Right lobe of liver (tissue), 6 donors: Measurements from ENCODE around the gene LOXL3. TPM values are rescaled to one million over a fixed set of nuclear protein-coding genes. Genes with fewer than 3 reads are reported as not detected.

Source experiments
- ATAC-seq, 4 donors: fragments of 200-7000 bp; cut with Tn5 transposase; one replicate each; pipeline ENCODE4 v1.9.1; 2020; ENCODE audit warnings: mild to moderate bottlenecking in 4 of 4, moderate library complexity in 4 of 4
- DNase-seq, 3 donors: peaks; one replicate each; pipeline ENCODE4 v3.0.0-alpha.2; 2020
- H3K27ac ChIP-seq, 3 donors: fragments of 200-600 bp; one replicate each; pipeline ENCODE4 v1.8.0; 2022
- H3K27me3 ChIP-seq, 2 donors: fragments of 200-600 bp; one replicate each; pipeline ENCODE4 v1.8.0; 2022
- H3K36me3 ChIP-seq, 4 donors: fragments of 200-600 bp; sonication (generic) in 1 of 4; one replicate each; pipeline versions ENCODE4 v1.5.1 to v1.8.0; 2017 to 2022; ENCODE audit warnings: control low read depth in 1 of 4
- H3K4me1 ChIP-seq, 4 donors: fragments of 200-600 bp; sonication (generic) in 1 of 4; one replicate each; pipeline versions ENCODE4 v1.5.1 to v1.8.0; 2017 to 2022; ENCODE audit warnings: control low read depth in 1 of 4
- H3K4me3 ChIP-seq, 3 donors: fragments of 200-600 bp; one replicate each; pipeline ENCODE4 v1.8.0; 2022
- H3K9me3 ChIP-seq, 4 donors: fragments of 200-600 bp; sonication (generic) in 1 of 4; one replicate each; pipeline versions ENCODE4 v1.5.1 to v1.8.0; 2017 to 2022; ENCODE audit warnings: control low read depth in 1 of 4
- CTCF ChIP-seq, 4 donors: fragments of 200-600 bp in 3 of 4; fragments of 450-650 bp in 1 of 4; IDR thresholded peaks; one replicate each; pipeline versions ENCODE4 v1.5.1 to v1.8.0; 2016 to 2022; ENCODE audit warnings: antibody characterized with exemption in 4 of 4, mild to moderate bottlenecking in 2 of 4
- POLR2A ChIP-seq: fragments of 450-650 bp; IDR thresholded peaks from one replicate; pipeline ENCODE4 v1.6.1; 2017; ENCODE audit warnings: antibody characterized with exemption, mild to moderate bottlenecking
- WGBS: methylation state at CpG from one replicate; pipeline ENCODE4 v1.1.6; 2018; ENCODE audit warnings: low coverage, low lambda C conversion rate; ENCODE audit not compliant: insufficient coverage; ENCODE audit errors: missing lambda C conversion rate; 5-methylcytosine and 5-hydroxymethylcytosine counted together
- intact Hi-C, 2 donors: fragments of 100-400 bp; cut with DNase I; formaldehyde crosslinking; loops; one replicate each; pipeline versions ENCODE4 v1.11.2 to v1.14.1; 2022
- total RNA-seq, 6 experiments: library from RNA; depleted of rRNA in 2 of 6; stranded (reverse); fragments of >200 nt in 2 of 6; fragmentation: NEBNext Ultra II Directional in 3 of 6; extraction: Animal tissue kit (Norgen Biotek cat#: 25700) in 3 of 6; gene quantifications; one replicate each; pipeline versions ENCODE4 v1.1.0 to v1.2.4, GENCODE V29; 2016 to 2023
- donor health status: DM: no; HTN: yes; CAD: no.
- donor health status: DM: no; HTN: no; CAD: no.
- donor health status: DM: no; HTN: no; CAD: no.
- donor health status: DM: no; HTN: yes; CAD: no.
- donor health status: DM: no; HTN: yes; CAD: no.

The LOXL3 gene
- total RNA-seq, 6 experiments from 2014 or later = 0.92 to 3.3 (median 1.8) TPM

- ATAC-seq = peak in 1 of 4 donors; percentile 25
- TF ChIP-seq CTCF (IDR thresholded peaks at IDR 0.05) = peak in 3 of 4 donors; percentile 13 to 28 (median 22)
- no peak for TF ChIP-seq POLR2A
- 58% methylated on average over 3 of the region's 3 CpGs for WGBS
- intact Hi-C loops = no loop called here
- Histone ChIP-seq H3K27ac (no peak overlapping the region), H3K27me3 (no peaks in the 10 kb centered on the region), H3K4me3 (no peak overlapping the region), H3K36me3 (no peaks in the 10 kb centered on the region), H3K9me3 (no peaks in the 10 kb centered on the region), H3K4me1 (peaks cover 0 to 9% (median 3%) of the 10 kb centered on the region in 4 donors)
- no peak for DNase-seq
Measured at GRCh38 chr2:74544634-74545033, 9.1 kb downstream of the LOXL3 start.

GRCh38 chr2:74542978-74543377 is 10.8 kb downstream of the LOXL3 start:
- Histone ChIP-seq H3K9me3 (no peaks in the 10 kb centered on the region), H3K27me3 (no peaks in the 10 kb centered on the region), H3K27ac (no peak overlapping the region), H3K4me1 (no peaks in the 10 kb centered on the region), H3K4me3 (no peak overlapping the region), H3K36me3 (no peaks in the 10 kb centered on the region)
- DNase-seq (no peak), ATAC-seq (no peak)
- TF ChIP-seq POLR2A = no peak
- TF ChIP-seq CTCF (IDR thresholded peaks at IDR 0.05) = no peak
- intact Hi-C loops = no loop called here
- 89% methylated on average over 1 of the region's 1 CpG for WGBS

- Histone ChIP-seq H3K4me3 (no peak overlapping the region), H3K36me3 (no peaks in the 10 kb centered on the region), H3K27me3 (no peaks in the 10 kb centered on the region), H3K9me3 (no peaks in the 10 kb centered on the region), H3K27ac (no peak overlapping the region), H3K4me1 (no peaks in the 10 kb centered on the region)
- DNase-seq (no peak), ATAC-seq (no peak)
- no peak for TF ChIP-seq POLR2A
- no peak for TF ChIP-seq CTCF (IDR thresholded peaks at IDR 0.05)
- intact Hi-C loops = no loop called here
- WGBS = 30% methylated on average over 2 of the region's 5 CpGs
Measured at GRCh38 chr2:74540291-74540690, 13.5 kb downstream of the LOXL3 start.

- H3K27ac ChIP-seq = no peak overlapping the region
- WGBS = 39% methylated on average over 7 of the region's 7 CpGs
Measured at GRCh38 chr2:74538881-74539339, 14.8 kb downstream of the LOXL3 start.

More at GRCh38 chr2:74538881-74539339, 14.8 kb downstream of the LOXL3 start:
- no peaks in the 10 kb centered on the region for H3K27me3 ChIP-seq
- no peaks in the 10 kb centered on the region for H3K4me1 ChIP-seq
- H3K9me3 ChIP-seq = no peaks in the 10 kb centered on the region
- TF ChIP-seq CTCF (IDR thresholded peaks at IDR 0.05) = no peak
- no peak for TF ChIP-seq POLR2A
- no peak for DNase-seq
- no peak overlapping the region for H3K4me3 ChIP-seq
- no peaks in the 10 kb centered on the region for H3K36me3 ChIP-seq
- no peak for ATAC-seq
- intact Hi-C loops = no loop called here
